ENCODE data around the gene PDZRN4.

GRCh38 chr12:41443690-41444089 lies 255.6 kb downstream of the PDZRN4 start:
- TF ChIP-seq CTCF (IDR thresholded peaks at IDR 0.05) = no peak
- TF ChIP-seq POLR2A (IDR thresholded peaks at IDR 0.05) = no peak
- TF ChIP-seq EP300 (IDR thresholded peaks at IDR 0.05) = no peak

Data from ovary (tissue), 3 donors.